Osteocyte (in vitro differentiated cells): ENCODE results near the gene ADAMTS3. TPM values are rescaled to one million over a fixed set of nuclear protein-coding genes. Genes with fewer than 3 reads are reported as not detected.

Source experiments
- DNase-seq: peaks from one replicate; pipeline ENCODE4 v3.0.0; 2021; ENCODE audit warnings: mixed read lengths; ENCODE audit not compliant: unreplicated experiment; ENCODE audit errors: extremely low spot score
- H3K27ac Mint-ChIP-seq: one replicate; pipeline ENCODE4 v1.8.0; 2021; ENCODE audit warnings: mild to moderate bottlenecking, mixed read lengths; ENCODE audit not compliant: unreplicated experiment
- H3K27me3 Mint-ChIP-seq: one replicate; pipeline ENCODE4 v1.8.0; 2021; ENCODE audit warnings: mixed read lengths; ENCODE audit not compliant: unreplicated experiment
- H3K36me3 Mint-ChIP-seq: one replicate; pipeline ENCODE4 v1.8.0; 2021; ENCODE audit warnings: mixed read lengths; ENCODE audit not compliant: unreplicated experiment
- H3K4me1 Mint-ChIP-seq: one replicate; pipeline ENCODE4 v1.8.0; 2021; ENCODE audit warnings: mixed read lengths; ENCODE audit not compliant: unreplicated experiment
- H3K4me3 Mint-ChIP-seq: one replicate; pipeline ENCODE4 v1.8.0; 2021; ENCODE audit warnings: mild to moderate bottlenecking, moderate library complexity, mixed read lengths; ENCODE audit not compliant: unreplicated experiment
- H3K9me3 Mint-ChIP-seq: one replicate; pipeline ENCODE4 v1.8.0; 2021; ENCODE audit warnings: mixed read lengths; ENCODE audit not compliant: unreplicated experiment
- CTCF ChIP-seq: fragments of 200-600 bp; sonication (generic); IDR thresholded peaks from 2 replicates; pipeline ENCODE4 v1.5.0; 2021; ENCODE audit warnings: antibody characterized with exemption, mild to moderate bottlenecking, moderate library complexity
- total RNA-seq: library from RNA; stranded (reverse); gene quantifications from 2 replicates; pipeline ENCODE4 v1.2.1, GENCODE V29; 2021

Gene ADAMTS3
- total RNA-seq, 1 donor from 2014 or later, result 1.4 TPM

GRCh38 chr4:72374159-72374558 lies 194.9 kb downstream of the ADAMTS3 start:
- H3K4me1 Mint-ChIP-seq, result peaks cover 18% of the 10 kb centered on the region
- no peak overlapping the region for H3K4me3 Mint-ChIP-seq
- no peak overlapping the region for H3K27ac Mint-ChIP-seq
- DNase-seq, result no peak
- TF ChIP-seq CTCF, result no peak
- no peaks in the 10 kb centered on the region for H3K36me3 Mint-ChIP-seq
- H3K27me3 Mint-ChIP-seq, result no peaks in the 10 kb centered on the region
- no peaks in the 10 kb centered on the region for H3K9me3 Mint-ChIP-seq

GRCh38 chr4:72366601-72367000 lies 202.4 kb downstream of the ADAMTS3 start:
- Mint-ChIP-seq H3K9me3 (no peaks in the 10 kb centered on the region), H3K4me3 (no peak overlapping the region), H3K27ac (no peak overlapping the region), H3K4me1 (peaks cover 3% of the 10 kb centered on the region), H3K27me3 (no peaks in the 10 kb centered on the region), H3K36me3 (no peaks in the 10 kb centered on the region)
- DNase-seq, result no peak
- TF ChIP-seq CTCF, result no peak

GRCh38 chr4:72365981-72366380 lies 203.0 kb downstream of the ADAMTS3 start:
- Mint-ChIP-seq H3K4me3 (no peak overlapping the region), H3K27me3 (no peaks in the 10 kb centered on the region), H3K4me1 (peaks cover 3% of the 10 kb centered on the region), H3K27ac (no peak overlapping the region), H3K9me3 (no peaks in the 10 kb centered on the region), H3K36me3 (no peaks in the 10 kb centered on the region)
- no peak for DNase-seq
- TF ChIP-seq CTCF, result no peak

GRCh38 chr4:72365016-72365415 lies 204.0 kb downstream of the ADAMTS3 start:
- Mint-ChIP-seq H3K36me3 (no peaks in the 10 kb centered on the region), H3K27me3 (no peaks in the 10 kb centered on the region), H3K4me1 (peaks cover 3% of the 10 kb centered on the region), H3K9me3 (no peaks in the 10 kb centered on the region), H3K4me3 (no peak overlapping the region), H3K27ac (no peak overlapping the region)
- DNase-seq, result no peak
- TF ChIP-seq CTCF, result no peak

- Mint-ChIP-seq H3K4me3 (no peak overlapping the region), H3K4me1 (peaks cover 6% of the 10 kb centered on the region), H3K9me3 (no peaks in the 10 kb centered on the region), H3K36me3 (no peaks in the 10 kb centered on the region), H3K27ac (no peak overlapping the region), H3K27me3 (no peaks in the 10 kb centered on the region)
- TF ChIP-seq CTCF, result no peak
- DNase-seq, result no peak
Observed at GRCh38 chr4:72360075-72360474, 208.9 kb downstream of the ADAMTS3 start.
